Upper lobe of left lung (tissue), 6 donors: ENCODE data around the gene PIP5K1C. TPM values are rescaled to one million over a fixed set of nuclear protein-coding genes. Genes with fewer than 3 reads are reported as not detected.
"Not testable (repeated sequence)": the region's sequence is repeated elsewhere in the genome, so short reads cannot be mapped to it uniquely, and the experiment has no call there.

Experiments used
- ATAC-seq, 2 donors: fragments of 200-7000 bp; cut with Tn5 transposase; one replicate each; pipeline ENCODE4 v1.9.1; 2022; ENCODE audit warnings: mild to moderate bottlenecking in 2 of 2, moderate library complexity in 2 of 2; ENCODE audit not compliant: low FRiP score in 2 of 2
- DNase-seq, 2 donors: peaks; one replicate each; pipeline ENCODE4 v3.0.0-alpha.2; 2019 to 2020
- H3K27ac ChIP-seq, 4 donors: fragments of 200-600 bp; sonication (generic); one replicate each; pipeline ENCODE4 v1.5.1; 2016 to 2019
- H3K27me3 ChIP-seq, 4 donors: fragments of 200-600 bp; sonication (generic); one replicate each; pipeline ENCODE4 v1.5.1; 2017 to 2019
- H3K36me3 ChIP-seq, 4 donors: fragments of 200-600 bp; sonication (generic); one replicate each; pipeline ENCODE4 v1.5.1; 2016 to 2019
- H3K4me1 ChIP-seq, 4 donors: fragments of 200-600 bp; sonication (generic); one replicate each; pipeline ENCODE4 v1.5.1; 2018 to 2019
- H3K4me3 ChIP-seq, 4 donors: fragments of 200-600 bp; sonication (generic); one replicate each; pipeline ENCODE4 v1.5.1; 2017 to 2019; ENCODE audit warnings: mild to moderate bottlenecking in 2 of 4, moderate library complexity in 1 of 4
- H3K9me3 ChIP-seq, 4 donors: fragments of 200-600 bp; sonication (generic); one replicate each; pipeline ENCODE4 v1.5.1; 2018 to 2019
- EP300 ChIP-seq, 4 donors: sonication (generic); formaldehyde crosslinking; IDR thresholded peaks; one replicate each; pipeline ENCODE4 v1.5.1; 2017; ENCODE audit warnings: antibody characterized with exemption in 4 of 4, control low read depth in 2 of 4
- POLR2A ChIP-seq, 4 donors: fragments of 450-650 bp; IDR thresholded peaks; one replicate each; pipeline ENCODE4 v1.5.1; 2016 to 2017; ENCODE audit warnings: antibody characterized with exemption in 4 of 4, mild to moderate bottlenecking in 2 of 4
- POLR2AphosphoS5 ChIP-seq, 2 donors: sonication (generic); formaldehyde crosslinking; IDR thresholded peaks; one replicate each; pipeline ENCODE4 v1.5.1; 2017; ENCODE audit warnings: antibody characterized with exemption in 2 of 2
- WGBS, 2 donors: methylation state at CpG; one replicate each; pipeline ENCODE4 v1.1.5; 2017 to 2018; 5-methylcytosine and 5-hydroxymethylcytosine counted together
- total RNA-seq, 6 donors: library from RNA; depleted of rRNA in 4 of 6; stranded (reverse); fragments of >200 nt in 4 of 6; gene quantifications; one replicate each; pipeline versions ENCODE4 v1.1.0 to v1.2.1, GENCODE V29; 2016 to 2021
- TF ChIP-seq, protein P1 (sequence below), 6 experiments: fragments of 450-650 bp in 4 of 6; fragments of 200-600 bp in 2 of 6; sonication (generic) in 2 of 6; IDR thresholded peaks; one replicate each; pipeline ENCODE4 v1.5.1; 2016 to 2019; ENCODE audit warnings: antibody characterized with exemption in 6 of 6
- donor health status: DM: no; HTN: no; CAD: no; lungs with moderate emphysema.
- donor health status: DM: no; HTN: yes; CAD: no; lungs with severe emphysema.

Gene PIP5K1C
- total RNA-seq, 6 donors from 2014 or later, result 24.6 to 64.1 (median 43.1) TPM

GRCh38 chr19:3653081-3653795, 47.0 kb downstream of the PIP5K1C start:
- no peak overlapping the region for H3K27ac ChIP-seq
- H3K9me3 ChIP-seq, result no peaks in the 10 kb centered on the region
- H3K4me3 ChIP-seq, result no peak overlapping the region
- WGBS, 2 donors, result 91 to 99% methylated on average over 14 to 37 of the region's 37 CpGs
- ATAC-seq (no peak), DNase-seq (peak in 1 of 2 donors; percentile 79)
- no peaks in the 10 kb centered on the region for H3K27me3 ChIP-seq
- peaks cover 15 to 80% (median 69%) of the 10 kb centered on the region in 4 donors for H3K36me3 ChIP-seq
- no peaks in the 10 kb centered on the region for H3K4me1 ChIP-seq
- TF ChIP-seq POLR2AphosphoS5 (IDR thresholded peaks at IDR 0.05) (no peak), EP300 (IDR thresholded peaks at IDR 0.05) (no peak), POLR2A (IDR thresholded peaks at IDR 0.05) (no peak)
- TF ChIP-seq, protein P1, sequence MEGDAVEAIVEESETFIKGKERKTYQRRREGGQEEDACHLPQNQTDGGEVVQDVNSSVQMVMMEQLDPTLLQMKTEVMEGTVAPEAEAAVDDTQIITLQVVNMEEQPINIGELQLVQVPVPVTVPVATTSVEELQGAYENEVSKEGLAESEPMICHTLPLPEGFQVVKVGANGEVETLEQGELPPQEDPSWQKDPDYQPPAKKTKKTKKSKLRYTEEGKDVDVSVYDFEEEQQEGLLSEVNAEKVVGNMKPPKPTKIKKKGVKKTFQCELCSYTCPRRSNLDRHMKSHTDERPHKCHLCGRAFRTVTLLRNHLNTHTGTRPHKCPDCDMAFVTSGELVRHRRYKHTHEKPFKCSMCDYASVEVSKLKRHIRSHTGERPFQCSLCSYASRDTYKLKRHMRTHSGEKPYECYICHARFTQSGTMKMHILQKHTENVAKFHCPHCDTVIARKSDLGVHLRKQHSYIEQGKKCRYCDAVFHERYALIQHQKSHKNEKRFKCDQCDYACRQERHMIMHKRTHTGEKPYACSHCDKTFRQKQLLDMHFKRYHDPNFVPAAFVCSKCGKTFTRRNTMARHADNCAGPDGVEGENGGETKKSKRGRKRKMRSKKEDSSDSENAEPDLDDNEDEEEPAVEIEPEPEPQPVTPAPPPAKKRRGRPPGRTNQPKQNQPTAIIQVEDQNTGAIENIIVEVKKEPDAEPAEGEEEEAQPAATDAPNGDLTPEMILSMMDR (IDR thresholded peaks at IDR 0.05), result no peak

- Histone ChIP-seq H3K36me3 (peaks cover 15 to 79% (median 66%) of the 10 kb centered on the region in 4 donors), H3K4me1 (no peaks in the 10 kb centered on the region), H3K9me3 (no peaks in the 10 kb centered on the region), H3K27ac (no peak overlapping the region), H3K4me3 (no peak overlapping the region), H3K27me3 (no peaks in the 10 kb centered on the region)
- WGBS, 2 donors, result 98% methylated on average over 14 of the region's 14 CpGs; no CpG with 5 or more reads in 1 of the 2 donors
- TF ChIP-seq, protein P1 (IDR thresholded peaks at IDR 0.05), result no peak
- TF ChIP-seq POLR2AphosphoS5 (IDR thresholded peaks at IDR 0.05) (no peak), EP300 (IDR thresholded peaks at IDR 0.05) (no peak), POLR2A (IDR thresholded peaks at IDR 0.05) (no peak)
- DNase-seq, result peak in 1 of 2 donors; percentile 64
- ATAC-seq, result no peak
Measured at GRCh38 chr19:3652422-3652821, 47.8 kb downstream of the PIP5K1C start.

DNA sequence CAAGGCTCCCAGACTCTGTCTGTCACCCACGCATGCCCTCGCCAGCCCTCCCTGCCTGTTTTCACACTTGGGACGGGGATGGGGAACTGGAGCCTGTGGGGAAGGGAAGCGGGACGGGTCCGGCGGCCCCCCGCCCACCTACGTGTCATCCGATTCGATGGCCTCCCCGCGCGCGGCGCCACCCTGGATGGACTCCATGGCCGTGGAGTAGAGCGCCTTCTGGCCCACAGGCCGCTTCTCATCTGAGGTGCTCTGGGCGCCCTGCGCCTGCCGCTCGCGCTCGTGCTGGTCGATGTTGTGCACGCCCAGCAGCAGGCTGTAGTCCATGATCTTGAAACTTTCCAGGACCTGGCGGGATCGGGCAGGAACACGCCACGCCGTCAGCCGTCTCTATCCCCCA, 48.6 kb downstream of the PIP5K1C start:
- H3K9me3 ChIP-seq, result no peaks in the 10 kb centered on the region
- DNase-seq, result peak in 1 of 2 donors; percentile 84
- H3K36me3 ChIP-seq, result peaks cover 15 to 77% (median 62%) of the 10 kb centered on the region in 4 donors
- H3K27ac ChIP-seq, result no peak overlapping the region
- 96 to 98% methylated on average over 33 of the region's 33 CpGs for WGBS, 2 donors
- H3K27me3 ChIP-seq, result no peaks in the 10 kb centered on the region
- no peaks in the 10 kb centered on the region for H3K4me1 ChIP-seq
- no peak overlapping the region for H3K4me3 ChIP-seq
- ATAC-seq, result peak in 1 of 2 donors; percentile 6
- no peak for TF ChIP-seq POLR2A (IDR thresholded peaks at IDR 0.05)
- TF ChIP-seq, protein P1 (IDR thresholded peaks at IDR 0.05), result no peak
- TF ChIP-seq EP300 (IDR thresholded peaks at IDR 0.05), result no peak
- TF ChIP-seq POLR2AphosphoS5 (IDR thresholded peaks at IDR 0.05), result no peak

GRCh38 chr19:3649888-3650287, 50.4 kb downstream of the PIP5K1C start:
- Histone ChIP-seq H3K9me3 (no peaks in the 10 kb centered on the region), H3K4me3 (no peak overlapping the region), H3K27ac (no peak overlapping the region), H3K36me3 (peaks cover 9 to 83% (median 59%) of the 10 kb centered on the region in 4 donors), H3K4me1 (no peaks in the 10 kb centered on the region), H3K27me3 (no peaks in the 10 kb centered on the region)
- DNase-seq, result peak in 1 of 2 donors; percentile 73
- no peak for TF ChIP-seq POLR2AphosphoS5 (IDR thresholded peaks at IDR 0.05)
- ATAC-seq, result no peak
- 92 to 98% methylated on average over 11 to 16 of the region's 16 CpGs for WGBS, 2 donors

GRCh38 chr19:3648037-3648905, 52.0 kb downstream of the PIP5K1C start:
- Histone ChIP-seq H3K9me3 (no peaks in the 10 kb centered on the region), H3K4me3 (no peak overlapping the region), H3K36me3 (peaks cover 9 to 87% (median 57%) of the 10 kb centered on the region in 4 donors), H3K27me3 (no peaks in the 10 kb centered on the region), H3K27ac (no peak overlapping the region), H3K4me1 (no peaks in the 10 kb centered on the region)
- WGBS, 2 donors, result 95 to 97% methylated on average over 6 to 24 of the region's 33 CpGs
- ATAC-seq (no peak), DNase-seq (peak in 1 of 2 donors; percentile 81)
- no peak for TF ChIP-seq EP300 (IDR thresholded peaks at IDR 0.05)

DNA sequence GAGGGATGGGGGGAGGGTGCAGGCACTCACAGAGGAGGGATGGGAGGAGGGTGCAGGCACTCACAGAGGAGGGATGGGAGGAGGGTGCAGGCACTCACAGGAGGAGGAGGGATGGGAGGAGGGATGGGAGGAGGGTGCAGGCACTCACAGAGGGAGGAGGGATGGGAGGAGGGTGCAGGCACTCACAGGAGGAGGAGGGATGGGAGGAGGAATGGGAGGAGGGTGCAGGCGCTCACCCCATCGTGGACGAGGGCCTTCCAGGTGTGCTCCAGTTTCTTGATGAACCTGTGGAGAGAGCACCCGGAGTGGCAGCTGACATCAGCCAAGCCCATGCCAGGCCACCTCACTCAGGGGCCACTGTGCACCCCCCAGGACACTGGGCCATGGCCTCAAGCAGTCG, 53.2 kb downstream of the PIP5K1C start:
- not testable (repeated sequence) for H3K27me3 ChIP-seq, H3K27ac ChIP-seq, DNase-seq, H3K4me1 ChIP-seq, H3K9me3 ChIP-seq, ATAC-seq, H3K4me3 ChIP-seq
- peaks cover 4 to 87% (median 56%) of the 10 kb centered on the region in 4 donors for H3K36me3 ChIP-seq
- 95% methylated on average over 4 to 5 of the region's 5 CpGs for WGBS, 2 donors
